HG03045 (cell line): ENCODE data around the gene NCOA5.
"Not testable (repeated sequence)": the region's sequence is repeated elsewhere in the genome, so short reads cannot be mapped to it uniquely, and the experiment has no call there.

ENCODE experiments used
- ATAC-seq: cut with Tn5 transposase; IDR thresholded peaks from one replicate; pipeline ENCODE4 v1.9.1; 2021; ENCODE audit warnings: mild to moderate bottlenecking, moderate library complexity; ENCODE audit not compliant: unreplicated experiment

The NCOA5 gene

GRCh38 chr20:46121184-46121930 is 31.6 kb upstream of the NCOA5 start:
- no peak for ATAC-seq

- no peak for ATAC-seq
These were observed 30.4 kb upstream of the NCOA5 start for GRCh38 chr20:46120136-46120535.

- no peak for ATAC-seq
These were observed 29.8 kb upstream of the NCOA5 start for GRCh38 chr20:46119547-46119946.

GRCh38 chr20:46119028-46119546 is 29.3 kb upstream of the NCOA5 start:
- ATAC-seq, result no peak

- peak; percentile 43 for ATAC-seq
These were observed 28.8 kb upstream of the NCOA5 start for GRCh38 chr20:46118481-46119020.

GRCh38 chr20:46117704-46118467 is 28.1 kb upstream of the NCOA5 start, which contains the start of gene CD40:
Gene CD40, plus strand, starts transcription at chr20:46118314. Its CDS starts 30 bp downstream, at chr20:46118344.
- peak; percentile 74 for ATAC-seq

GRCh38 chr20:46114449-46114848 is 24.7 kb upstream of the NCOA5 start:
- ATAC-seq, result no peak

- no peak for ATAC-seq
These were observed 23.3 kb upstream of the NCOA5 start for GRCh38 chr20:46113113-46113470.

GRCh38 chr20:46112430-46113112 is 22.8 kb upstream of the NCOA5 start:
- ATAC-seq, result no peak

GRCh38 chr20:46111836-46112212 is 22.1 kb upstream of the NCOA5 start:
- ATAC-seq, result no peak

- ATAC-seq, result peak; percentile 40
These were observed 21.5 kb upstream of the NCOA5 start for GRCh38 chr20:46111028-46111835.

GRCh38 chr20:46108976-46109375 is 19.2 kb upstream of the NCOA5 start:
- no peak for ATAC-seq

GRCh38 chr20:46108435-46108841 is 18.7 kb upstream of the NCOA5 start:
- ATAC-seq, result peak; percentile 84

GRCh38 chr20:46107061-46107460 is 17.3 kb upstream of the NCOA5 start:
- no peak for ATAC-seq

GRCh38 chr20:46104262-46104661 is 14.5 kb upstream of the NCOA5 start:
- ATAC-seq, result no peak

GRCh38 chr20:46102940-46103339 is 13.2 kb upstream of the NCOA5 start:
- no peak for ATAC-seq

GRCh38 chr20:46101957-46102356 is 12.2 kb upstream of the NCOA5 start:
- no peak for ATAC-seq

- no peak for ATAC-seq
These were observed 11.2 kb upstream of the NCOA5 start for GRCh38 chr20:46100988-46101387.

- not testable (repeated sequence) for ATAC-seq
These were observed 10.7 kb upstream of the NCOA5 start for GRCh38 chr20:46100444-46100843.
